HG03196 (cell line): ENCODE data around the gene RECQL.
A peak's percentile ranks its signal among the peaks of the same experiment; 100 is the strongest.
"Not testable (repeated sequence)": the region's sequence is repeated elsewhere in the genome, so short reads cannot be mapped to it uniquely, and the experiment has no call there.

Source experiments
- ATAC-seq: cut with Tn5 transposase; IDR thresholded peaks from one replicate; pipeline ENCODE4 v1.9.1; 2021; ENCODE audit not compliant: unreplicated experiment

Gene RECQL

DNA sequence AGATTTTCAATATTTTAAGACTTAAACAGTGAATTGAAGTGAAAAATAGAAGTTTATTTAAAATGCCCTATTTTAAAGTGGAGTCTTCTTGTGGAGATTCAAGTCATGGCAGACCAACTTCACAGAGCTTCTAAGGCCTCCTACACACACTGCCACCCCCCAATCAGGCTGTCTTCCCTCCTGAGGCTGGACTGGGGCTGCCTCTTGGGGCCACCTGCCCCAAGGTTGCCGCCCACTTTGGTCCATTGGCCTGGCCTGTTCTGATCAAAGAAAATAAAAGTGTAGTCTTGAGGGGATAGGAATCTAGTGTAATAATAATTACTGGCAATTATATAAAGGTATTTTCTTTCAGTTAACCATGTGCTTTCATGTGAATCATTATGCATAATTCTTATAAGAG is 1.4 kb upstream of the RECQL start:
- ATAC-seq = no peak

DNA sequence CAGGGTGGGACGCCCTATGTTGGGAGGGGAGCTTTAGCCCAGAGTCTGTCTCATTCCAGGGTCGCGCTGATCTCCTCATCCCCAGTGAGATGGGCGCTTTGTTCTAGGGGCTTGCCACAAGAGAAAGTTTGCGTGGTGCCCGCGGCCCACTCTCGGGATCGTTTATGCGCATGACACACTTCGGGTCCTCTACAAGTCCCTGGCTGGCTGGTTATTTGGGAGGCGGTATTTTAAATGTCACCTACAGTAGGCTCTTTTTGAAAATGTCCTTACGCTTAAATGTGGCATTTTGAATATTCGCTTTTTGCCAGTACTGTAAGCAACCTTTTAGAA is 695 bp upstream of the RECQL start:
- ATAC-seq = peak; percentile 5

GRCh38 chr12:21500786-21501257 is 613 bp downstream of the RECQL start:
- ATAC-seq = peak; percentile 3

GRCh38 chr12:21499765-21500164 is 1.7 kb downstream of the RECQL start:
- no peak for ATAC-seq

DNA sequence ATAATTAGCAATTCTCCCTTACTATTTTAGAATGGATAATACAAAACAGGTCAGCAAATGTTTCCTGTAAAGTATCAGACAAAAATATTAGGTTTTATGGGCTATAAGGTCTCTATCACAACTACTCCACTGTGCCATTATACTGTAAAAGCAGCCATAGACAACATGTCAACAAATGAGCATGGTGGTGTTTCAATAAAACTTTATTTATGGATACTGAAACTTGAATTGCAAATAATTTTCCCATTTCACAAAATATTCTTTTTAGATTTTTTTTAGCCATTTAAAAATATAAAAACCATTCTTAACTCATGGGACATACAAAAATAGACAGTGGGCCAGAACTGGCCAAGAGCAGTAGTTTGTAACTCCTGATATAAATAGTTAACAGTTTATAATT is 15.4 kb downstream of the RECQL start:
- ATAC-seq = no peak

DNA sequence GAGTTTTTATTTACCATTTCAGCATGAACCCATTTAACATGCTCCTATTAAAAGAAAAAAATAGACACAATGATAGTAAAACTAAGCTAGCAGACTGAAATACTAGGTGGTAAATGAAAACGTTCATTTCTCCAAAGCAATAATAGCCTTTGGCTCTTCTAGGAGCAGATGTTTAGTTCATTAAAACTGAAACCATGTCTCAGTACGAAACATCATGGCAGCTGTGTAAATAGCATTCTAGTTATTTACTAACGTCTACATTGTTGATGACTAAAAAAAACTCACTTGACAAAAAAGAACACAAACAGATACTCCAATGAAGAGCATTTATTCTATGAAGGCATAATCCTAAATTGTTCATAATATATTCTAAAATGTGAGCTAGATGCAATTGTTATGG is 17.9 kb downstream of the RECQL start:
- no peak for ATAC-seq

GRCh38 chr12:21478756-21479455 is 22.5 kb downstream of the RECQL start:
- ATAC-seq = no peak

DNA sequence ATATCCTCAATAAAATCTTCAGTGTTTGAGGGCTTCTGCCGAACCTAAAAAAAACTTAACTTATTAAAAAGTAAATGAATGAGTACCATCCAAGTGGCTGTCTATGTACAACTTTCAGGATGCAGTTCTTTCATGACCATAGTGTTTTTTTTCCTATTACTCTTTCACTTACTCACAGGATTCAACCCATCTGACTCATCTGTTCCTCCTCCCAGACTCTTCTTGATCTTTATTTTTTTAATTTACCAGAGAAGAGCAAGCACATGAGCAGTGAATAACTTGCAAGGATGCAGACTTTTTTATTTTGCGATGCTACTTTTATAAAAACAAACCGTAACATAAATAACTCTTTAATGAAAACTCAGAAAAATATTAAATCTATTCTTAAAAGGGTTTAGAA is 24.5 kb downstream of the RECQL start:
- ATAC-seq = no peak

- ATAC-seq = no peak
These were observed 25.9 kb downstream of the RECQL start for GRCh38 chr12:21475552-21475951.

DNA sequence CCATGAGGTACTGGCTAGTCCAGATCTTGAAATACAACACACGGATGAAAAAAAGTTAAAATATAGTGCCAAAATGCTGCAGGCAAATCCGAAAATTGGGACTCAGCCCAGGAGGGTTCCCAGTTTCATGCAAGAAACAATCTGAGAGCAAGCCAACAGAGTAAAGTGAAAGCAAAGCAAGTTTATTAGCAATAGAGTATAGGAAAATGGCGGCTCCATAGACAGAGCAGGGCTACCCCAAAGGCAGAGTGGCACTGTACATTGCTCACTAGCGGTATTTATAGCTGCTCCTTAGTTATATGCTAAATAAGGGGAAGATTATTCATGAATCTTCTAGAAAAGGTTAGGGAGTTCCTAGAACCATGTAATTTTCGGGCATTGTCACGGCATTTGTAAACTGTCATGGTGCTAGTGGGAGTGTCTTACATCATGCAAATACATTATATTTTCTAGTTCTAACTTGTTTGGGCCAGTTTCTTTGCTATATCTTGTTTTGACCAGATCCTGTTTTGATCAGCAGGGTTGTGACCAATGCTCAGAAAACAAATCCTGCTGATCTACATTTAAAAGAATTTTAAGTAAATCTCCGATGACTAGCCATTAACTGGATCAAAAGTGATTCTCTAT is 29.1 kb downstream of the RECQL start:
- ATAC-seq = no peak

DNA sequence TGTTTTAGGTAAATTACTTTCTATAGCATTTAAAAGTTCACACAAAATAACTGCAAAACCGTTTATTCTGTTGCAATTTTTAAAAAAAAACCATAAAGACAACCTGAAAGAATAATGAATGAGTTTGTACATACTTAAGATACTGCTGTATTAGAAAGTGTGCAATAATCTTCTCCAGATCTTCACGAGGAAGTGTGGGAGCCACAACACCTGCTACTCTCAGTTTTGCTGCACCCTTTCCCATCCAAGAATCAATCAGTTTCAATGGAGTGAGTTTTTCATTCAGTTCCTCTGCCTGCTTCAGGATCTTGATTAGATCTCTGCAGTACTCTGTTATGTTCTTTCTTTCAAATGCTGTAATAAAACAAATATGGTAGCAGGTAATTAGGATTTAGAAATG is 30.1 kb downstream of the RECQL start:
- no peak for ATAC-seq

- not testable (repeated sequence) for ATAC-seq
These were observed 34.1 kb downstream of the RECQL start for GRCh38 chr12:21467334-21467733.

DNA sequence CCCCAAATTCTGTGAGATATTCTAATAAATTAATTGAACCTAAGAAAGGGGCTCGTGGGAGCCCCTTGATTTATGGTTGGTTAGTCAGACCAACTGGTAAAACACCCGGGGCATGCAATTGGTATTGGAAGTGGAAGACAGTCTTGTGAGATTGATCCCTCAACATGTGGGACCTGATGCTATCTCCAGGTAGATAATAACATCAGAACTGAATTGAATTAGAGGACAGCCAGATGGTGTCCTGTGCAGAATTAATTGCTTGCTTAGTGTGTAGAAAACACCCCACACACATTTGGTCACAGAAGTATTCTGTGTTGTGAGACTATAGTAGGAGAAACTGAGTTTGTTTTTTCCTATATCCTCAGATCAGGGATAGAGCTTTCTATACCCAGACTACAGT is 42.0 kb downstream of the RECQL start:
- ATAC-seq = no peak

GRCh38 chr12:21456291-21456780 is 45.1 kb downstream of the RECQL start:
- no peak for ATAC-seq

DNA sequence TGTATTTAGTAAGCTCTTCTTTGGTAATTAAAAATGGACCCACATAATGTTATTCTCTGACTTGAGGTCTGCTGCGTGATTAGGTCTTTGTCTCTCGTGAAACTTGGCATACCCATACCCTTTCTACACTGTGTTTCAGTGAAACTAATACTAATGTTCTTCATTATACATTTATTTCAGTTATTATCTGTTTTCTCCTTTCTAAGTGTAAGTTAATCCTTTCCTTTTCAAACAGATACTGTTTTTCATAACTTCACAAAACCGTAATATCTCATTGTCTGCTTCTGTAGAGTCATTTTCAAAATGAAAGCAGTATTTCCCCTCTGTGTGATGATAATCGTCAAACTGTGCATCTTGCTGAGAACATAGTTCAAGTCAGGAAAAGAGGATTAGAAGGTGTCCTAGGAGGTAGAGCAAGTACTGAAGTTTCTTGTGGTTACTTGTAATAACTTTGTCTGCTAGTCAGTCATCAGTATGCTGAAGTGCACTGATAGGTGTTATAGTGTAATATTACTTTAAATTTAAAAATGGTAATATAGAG is 48.1 kb downstream of the RECQL start:
- peak; percentile 89 for ATAC-seq

GRCh38 chr12:21451529-21451928 is 49.9 kb downstream of the RECQL start:
- no peak for ATAC-seq

GRCh38 chr12:21444193-21445146 is 57.0 kb downstream of the RECQL start:
- ATAC-seq = no peak

DNA sequence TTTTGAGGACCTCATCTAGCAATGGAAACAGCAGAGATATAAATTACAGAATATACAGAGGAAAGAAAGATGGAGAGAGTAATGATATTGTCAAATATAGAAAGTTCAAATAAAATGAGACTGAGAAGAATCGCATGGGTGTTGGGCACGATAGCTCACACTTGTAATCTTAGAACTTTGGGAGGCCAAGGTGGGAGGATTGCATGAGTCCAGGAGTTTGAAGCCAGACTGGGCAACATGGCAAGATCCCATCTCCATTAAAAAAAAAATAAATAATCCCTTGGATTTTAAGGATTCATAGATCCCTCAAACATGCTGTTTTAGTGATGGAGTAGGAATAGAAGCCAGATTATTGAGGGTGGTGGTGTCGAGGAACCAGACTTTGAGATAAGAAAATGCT is 62.1 kb downstream of the RECQL start:
- ATAC-seq = no peak

- no peak for ATAC-seq
These were observed 62.8 kb downstream of the RECQL start for GRCh38 chr12:21438643-21439042.

DNA sequence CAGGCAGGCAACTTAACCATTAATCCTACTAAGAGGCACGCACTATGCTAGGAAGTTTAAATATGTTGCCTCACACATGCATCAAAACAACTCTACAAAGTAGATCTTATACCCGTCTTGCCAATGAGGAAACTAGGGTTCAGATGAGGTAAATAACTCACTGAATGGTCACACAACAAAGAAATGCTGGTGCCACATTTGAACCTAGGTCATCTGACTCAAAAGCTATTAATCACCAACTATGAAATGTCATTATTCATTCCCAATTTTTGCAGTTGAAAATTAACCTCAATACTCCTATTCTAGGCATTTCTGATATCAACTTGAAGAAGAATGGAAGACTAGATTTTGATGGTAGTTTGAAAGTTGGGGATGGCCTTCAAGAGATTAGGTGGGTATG is 66.7 kb downstream of the RECQL start:
- ATAC-seq = no peak

DNA sequence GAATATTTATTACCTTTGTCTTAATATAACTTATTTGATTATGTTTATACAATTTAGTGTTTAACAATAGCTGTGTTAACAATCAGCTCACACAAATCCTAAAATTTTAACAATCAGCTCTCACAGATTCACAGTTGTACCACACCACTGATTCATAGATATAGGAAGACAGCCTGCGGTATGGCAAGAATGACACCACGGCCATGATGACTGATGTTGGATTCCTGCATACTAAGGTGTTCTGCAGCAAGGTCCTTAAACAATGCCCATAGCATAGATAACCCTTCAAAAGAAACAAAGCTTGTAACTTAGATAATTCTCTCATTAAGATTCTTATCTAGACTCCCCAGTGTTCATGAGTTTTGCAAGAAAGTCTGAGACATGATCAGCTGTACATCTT is 67.9 kb downstream of the RECQL start:
- no peak for ATAC-seq
